ENCODE data around the gene ATL2.
"Not testable (repeated sequence)": the region's sequence is repeated elsewhere in the genome, so short reads cannot be mapped to it uniquely, and the experiment has no call there.

Gene ATL2

GRCh38 chr2:38387887-38388286 lies 10.8 kb upstream of the ATL2 start:
- DNase-seq, result no peak

- DNase-seq, result no peak
These were observed 9.7 kb upstream of the ATL2 start for GRCh38 chr2:38386821-38387220.

GRCh38 chr2:38386377-38386776 lies 9.3 kb upstream of the ATL2 start:
- no peak for DNase-seq

- no peak for DNase-seq
These were observed 7.3 kb upstream of the ATL2 start for GRCh38 chr2:38384338-38384737.

- not testable (repeated sequence) for DNase-seq
These were observed 6.7 kb upstream of the ATL2 start for GRCh38 chr2:38383741-38384140.

GRCh38 chr2:38381381-38382143 lies 4.5 kb upstream of the ATL2 start:
- no peak for DNase-seq

- no peak for DNase-seq
These were observed 3.5 kb upstream of the ATL2 start for GRCh38 chr2:38380397-38381130.

- DNase-seq, result peak; percentile 69
These were observed 575 bp downstream of the ATL2 start for GRCh38 chr2:38376346-38377049.

- DNase-seq, result peak; percentile 74
These were observed 1.3 kb downstream of the ATL2 start for GRCh38 chr2:38375696-38376345.

- no peak for DNase-seq
These were observed 2.1 kb downstream of the ATL2 start for GRCh38 chr2:38374984-38375383.

GRCh38 chr2:38371235-38371634 lies 5.8 kb downstream of the ATL2 start:
- DNase-seq, result no peak

- DNase-seq, result no peak
These were observed 6.4 kb downstream of the ATL2 start for GRCh38 chr2:38370664-38371063.

- no peak for DNase-seq
These were observed 14.8 kb downstream of the ATL2 start for GRCh38 chr2:38362232-38362631.

- DNase-seq, result no peak
These were observed 16.9 kb downstream of the ATL2 start for GRCh38 chr2:38360177-38360576.

- DNase-seq, result no peak
These were observed 23.7 kb downstream of the ATL2 start for GRCh38 chr2:38353402-38353801.

- no peak for DNase-seq
These were observed 24.7 kb downstream of the ATL2 start for GRCh38 chr2:38352336-38352735.

- no peak for DNase-seq
These were observed 31.6 kb downstream of the ATL2 start for GRCh38 chr2:38345323-38346038.

- DNase-seq, result no peak
These were observed 32.3 kb downstream of the ATL2 start for GRCh38 chr2:38344813-38345212.

GRCh38 chr2:38343212-38343611 lies 33.9 kb downstream of the ATL2 start:
- no peak for DNase-seq

GRCh38 chr2:38336621-38337020 lies 40.5 kb downstream of the ATL2 start:
- no peak for DNase-seq

- no peak for DNase-seq
These were observed 46.3 kb downstream of the ATL2 start for GRCh38 chr2:38330754-38331153.

- no peak for DNase-seq
These were observed 49.5 kb downstream of the ATL2 start for GRCh38 chr2:38327580-38327979.

- DNase-seq, result no peak
These were observed 53.5 kb downstream of the ATL2 start for GRCh38 chr2:38323623-38324022.

All from stimulated activated CD4-positive, alpha-beta T cell treated with anti-CD3 and anti-CD28 coated beads, Interleukin-15, amount 100 ng/mL, for 24 hours (primary cell).